ENCODE measurements around the gene KRTAP5-5.
"Not testable (repeated sequence)": the region's sequence is repeated elsewhere in the genome, so short reads cannot be mapped to it uniquely, and the experiment has no call there.

DNA sequence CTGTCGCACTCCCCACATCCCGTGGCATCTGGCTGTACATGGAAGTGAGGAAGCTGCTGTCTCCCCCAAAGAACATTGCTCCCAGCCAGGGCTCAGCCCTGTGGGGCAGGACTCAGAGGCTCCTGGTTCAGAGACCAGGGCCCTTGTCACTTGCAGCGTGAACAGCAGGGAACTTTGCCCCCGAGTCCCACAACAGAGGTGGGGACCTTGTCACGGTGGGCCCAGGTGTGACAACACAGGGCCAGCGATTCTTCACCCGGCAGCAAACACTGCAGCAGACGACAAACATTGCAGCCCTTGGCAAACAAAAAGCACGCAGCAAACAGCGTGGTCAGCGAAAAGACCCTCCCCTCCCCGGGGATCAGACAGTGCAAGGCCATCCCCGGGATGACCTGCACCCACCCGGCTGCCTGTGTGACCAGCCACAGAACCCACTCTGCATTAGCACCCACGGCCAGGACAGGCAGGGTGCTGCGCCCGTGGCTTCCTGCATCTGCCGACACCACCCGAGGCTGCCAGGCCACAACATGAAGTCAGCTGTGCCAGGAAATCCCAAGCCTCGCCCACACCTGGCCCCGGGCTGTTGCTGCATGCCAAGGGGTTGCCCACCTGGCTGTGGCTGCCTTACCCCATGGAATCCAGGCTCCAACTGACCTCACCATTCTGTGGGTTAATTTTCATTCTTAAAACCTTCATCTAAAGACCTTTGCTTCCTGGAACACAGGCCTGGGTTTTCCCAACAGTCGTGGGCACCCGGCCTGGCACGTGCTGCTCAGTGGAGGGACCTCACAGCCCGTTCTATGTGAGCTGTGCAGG lies 32.1 kb downstream of the KRTAP5-5 start:
- TF ChIP-seq, protein P1, sequence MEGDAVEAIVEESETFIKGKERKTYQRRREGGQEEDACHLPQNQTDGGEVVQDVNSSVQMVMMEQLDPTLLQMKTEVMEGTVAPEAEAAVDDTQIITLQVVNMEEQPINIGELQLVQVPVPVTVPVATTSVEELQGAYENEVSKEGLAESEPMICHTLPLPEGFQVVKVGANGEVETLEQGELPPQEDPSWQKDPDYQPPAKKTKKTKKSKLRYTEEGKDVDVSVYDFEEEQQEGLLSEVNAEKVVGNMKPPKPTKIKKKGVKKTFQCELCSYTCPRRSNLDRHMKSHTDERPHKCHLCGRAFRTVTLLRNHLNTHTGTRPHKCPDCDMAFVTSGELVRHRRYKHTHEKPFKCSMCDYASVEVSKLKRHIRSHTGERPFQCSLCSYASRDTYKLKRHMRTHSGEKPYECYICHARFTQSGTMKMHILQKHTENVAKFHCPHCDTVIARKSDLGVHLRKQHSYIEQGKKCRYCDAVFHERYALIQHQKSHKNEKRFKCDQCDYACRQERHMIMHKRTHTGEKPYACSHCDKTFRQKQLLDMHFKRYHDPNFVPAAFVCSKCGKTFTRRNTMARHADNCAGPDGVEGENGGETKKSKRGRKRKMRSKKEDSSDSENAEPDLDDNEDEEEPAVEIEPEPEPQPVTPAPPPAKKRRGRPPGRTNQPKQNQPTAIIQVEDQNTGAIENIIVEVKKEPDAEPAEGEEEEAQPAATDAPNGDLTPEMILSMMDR (IDR thresholded peaks at IDR 0.05): not testable (repeated sequence)
- not testable (repeated sequence) for TF ChIP-seq POLR2AphosphoS5, POLR2A, EP300 (IDR thresholded peaks at IDR 0.05)

Measured in sigmoid colon (tissue), 4 donors.